ENCODE results near the gene ABLIM1. TPM values are rescaled to one million over a fixed set of nuclear protein-coding genes. Genes with fewer than 3 reads are reported as not detected.

The ABLIM1 gene
- total RNA-seq, 1 donor from 2014 or later, result 47.0 TPM

- DNase-seq (ENCODE audit: low spot score), result no peak
Observed at GRCh38 chr10:114649217-114649903, 8.7 kb downstream of the ABLIM1 start.

GRCh38 chr10:114648368-114648767 is 9.7 kb downstream of the ABLIM1 start:
- no peak for DNase-seq (ENCODE audit: low spot score)
- ATAC-seq, result peak; percentile 32

More at GRCh38 chr10:114649217-114649903, 8.7 kb downstream of the ABLIM1 start:
- no peak for ATAC-seq

- DNase-seq (ENCODE audit: low spot score) (no peak), ATAC-seq (no peak)
Observed at GRCh38 chr10:114647545-114648138, 10.4 kb downstream of the ABLIM1 start.

- ATAC-seq (no peak), DNase-seq (ENCODE audit: low spot score) (no peak)
Observed at GRCh38 chr10:114646426-114646825, 11.6 kb downstream of the ABLIM1 start.

GRCh38 chr10:114645706-114646105 is 12.4 kb downstream of the ABLIM1 start:
- DNase-seq (ENCODE audit: low spot score) (no peak), ATAC-seq (no peak)

GRCh38 chr10:114643158-114643557 is 14.9 kb downstream of the ABLIM1 start:
- DNase-seq (ENCODE audit: low spot score) (no peak), ATAC-seq (no peak)

GRCh38 chr10:114642729-114643128 is 15.3 kb downstream of the ABLIM1 start:
- no peak for ATAC-seq
- DNase-seq (ENCODE audit: low spot score), result no peak

GRCh38 chr10:114638821-114639625 is 19.1 kb downstream of the ABLIM1 start:
- ATAC-seq, result no peak

GRCh38 chr10:114635797-114636550 is 22.1 kb downstream of the ABLIM1 start:
- no peak for ATAC-seq

More at GRCh38 chr10:114638821-114639625, 19.1 kb downstream of the ABLIM1 start:
- DNase-seq (ENCODE audit: low spot score), result no peak

GRCh38 chr10:114635101-114635500 is 23.0 kb downstream of the ABLIM1 start:
- no peak for DNase-seq (ENCODE audit: low spot score)
- ATAC-seq, result no peak

More at GRCh38 chr10:114635797-114636550, 22.1 kb downstream of the ABLIM1 start:
- DNase-seq (ENCODE audit: low spot score), result no peak

GRCh38 chr10:114634609-114634979 is 23.5 kb downstream of the ABLIM1 start:
- DNase-seq (ENCODE audit: low spot score) (no peak), ATAC-seq (no peak)

- DNase-seq (ENCODE audit: low spot score), result peak; percentile 67
- ATAC-seq, result peak; percentile 37
Observed at GRCh38 chr10:114632869-114633715, 25.0 kb downstream of the ABLIM1 start.

- ATAC-seq (peak; percentile 76), DNase-seq (ENCODE audit: low spot score) (peak; percentile 89)
Observed at GRCh38 chr10:114631666-114632417, 26.2 kb downstream of the ABLIM1 start.

GRCh38 chr10:114631090-114631665 is 26.9 kb downstream of the ABLIM1 start:
- DNase-seq (ENCODE audit: low spot score) (no peak), ATAC-seq (peak; percentile 1)

- ATAC-seq, result peak; percentile 53
Observed at GRCh38 chr10:114629824-114630730, 28.0 kb downstream of the ABLIM1 start.

GRCh38 chr10:114629083-114629823 is 28.8 kb downstream of the ABLIM1 start:
- ATAC-seq, result peak; percentile 11
- no peak for DNase-seq (ENCODE audit: low spot score)

More at GRCh38 chr10:114629824-114630730, 28.0 kb downstream of the ABLIM1 start:
- no peak for DNase-seq (ENCODE audit: low spot score)

- ATAC-seq, result no peak
Observed at GRCh38 chr10:114628106-114628505, 30.0 kb downstream of the ABLIM1 start.

More at GRCh38 chr10:114628106-114628505, 30.0 kb downstream of the ABLIM1 start:
- DNase-seq (ENCODE audit: low spot score), result no peak
